ENCODE results near the gene KLRK1.
"Not testable (repeated sequence)": the region's sequence is repeated elsewhere in the genome, so short reads cannot be mapped to it uniquely, and the experiment has no call there.

- TF ChIP-seq CTCF, POLR2A (IDR thresholded peaks at IDR 0.05): not testable (repeated sequence)
Observed at GRCh38 chr12:10336196-10336595, 53.6 kb downstream of the KLRK1 start.

Data from heart left ventricle (tissue), 13 donors.